ENCODE data around the gene KCNJ6. TPM values are rescaled to one million over a fixed set of nuclear protein-coding genes. Genes with fewer than 3 reads are reported as not detected.
A peak's percentile ranks its signal among the peaks of the same experiment; 100 is the strongest.

The KCNJ6 gene
- total RNA-seq, 1 donor from 2014 or later, result 0.82 TPM

- DNase-seq, result no peak
These were observed 350.6 kb downstream of the KCNJ6 start for GRCh38 chr21:37565530-37566223.

GRCh38 chr21:37564924-37565529 is 351.2 kb downstream of the KCNJ6 start:
- no peak for DNase-seq

- DNase-seq, result peak; percentile 75
These were observed 351.8 kb downstream of the KCNJ6 start for GRCh38 chr21:37564341-37564923.

GRCh38 chr21:37563641-37564340 is 352.5 kb downstream of the KCNJ6 start:
- DNase-seq, result peak; percentile 97

- DNase-seq, result no peak
These were observed 353.2 kb downstream of the KCNJ6 start for GRCh38 chr21:37562920-37563640.

GRCh38 chr21:37561941-37562919 is 354.0 kb downstream of the KCNJ6 start:
- no peak for DNase-seq

- no peak for DNase-seq
These were observed 354.8 kb downstream of the KCNJ6 start for GRCh38 chr21:37561506-37561905.

GRCh38 chr21:37560385-37560784 is 355.9 kb downstream of the KCNJ6 start:
- DNase-seq, result no peak

- no peak for DNase-seq
These were observed 357.5 kb downstream of the KCNJ6 start for GRCh38 chr21:37558676-37559211.
